SK-N-SH (cell line): ENCODE data around the gene GPC5. TPM values are rescaled to one million over a fixed set of nuclear protein-coding genes. Genes with fewer than 3 reads are reported as not detected.

Experiments
- CTCF ChIA-PET: fragments of 300-600, 350-600 bp; formaldehyde crosslinking; extraction: SDS; loops from one replicate; lab custom pipeline; 2021; lab: Yijun Ruan, JAX
- POLR2A ChIA-PET: fragments of 350-600 bp; sonication (Branson Sonifier 250); formaldehyde crosslinking; extraction: SDS; loops from one replicate; lab custom pipeline; 2020; ENCODE audit warnings: antibody characterized with exemption, inconsistent platforms; lab: Yijun Ruan, JAX
- DNase-seq: peaks from one replicate; pipeline ENCODE4 v3.0.0; 2012
- H2AFZ ChIP-seq: fragments of 200-600 bp; sonication (generic); 2 replicates; pipeline ENCODE4 v1.8.1; 2016; ENCODE audit warnings: antibody characterized with exemption, mild to moderate bottlenecking, low read depth
- H3F3A ChIP-seq: fragments of 200-600 bp; sonication (generic); replicated peaks from 2 replicates; pipeline ENCODE3; 2016; ENCODE audit warnings: antibody characterized with exemption, mild to moderate bottlenecking; ENCODE audit not compliant: insufficient read depth
- H3K27ac ChIP-seq, 2 experiments: fragments of 200-500 bp in 1 of 2; fragments of 200-600 bp in 1 of 2; sonication (Bioruptor generic) in 1 of 2; sonication (generic), shearing (Covaris generic) in 1 of 2; 2 replicates each; pipeline versions ENCODE4 v1.5.1 to v1.6.1; 2014 to 2016; ENCODE audit warnings: low read depth in 2 of 2, inconsistent platforms in 1 of 2, low read length in 1 of 2, mild to moderate bottlenecking in 1 of 2, mixed read lengths in 1 of 2
- H3K27me3 ChIP-seq: fragments of 200-600 bp; sonication (generic), shearing (Covaris generic); 2 replicates; pipeline ENCODE4 v1.6.1; 2016; ENCODE audit warnings: mixed run types; ENCODE audit not compliant: insufficient read depth
- H3K36me3 ChIP-seq, 2 experiments: fragments of 200-500 bp in 1 of 2; fragments of 200-600 bp in 1 of 2; sonication (Bioruptor generic) in 1 of 2; sonication (generic) in 1 of 2; replicated peaks in 1 of 2; 2 replicates each; pipeline versions ENCODE3 to v1.5.1; 2014 to 2016; ENCODE audit warnings: low read length in 1 of 2, mild to moderate bottlenecking in 1 of 2; ENCODE audit not compliant: insufficient read depth in 2 of 2, control insufficient read depth in 1 of 2
- H3K4me1 ChIP-seq, 2 experiments: fragments of 200-500 bp in 1 of 2; fragments of 200-600 bp in 1 of 2; sonication (Bioruptor generic) in 1 of 2; sonication (generic), shearing (Covaris generic) in 1 of 2; 2 replicates each; pipeline versions ENCODE4 v1.5.1 to v1.6.1; 2014 to 2016; ENCODE audit warnings: low read depth in 1 of 2, low read length in 1 of 2, mixed run types in 1 of 2; ENCODE audit not compliant: insufficient read depth in 2 of 2, control insufficient read depth in 1 of 2
- H3K4me2 ChIP-seq: fragments of 200-600 bp; sonication (generic), shearing (Covaris generic); 2 replicates; pipeline ENCODE4 v1.6.1; 2017; ENCODE audit warnings: mixed run types
- H3K4me3 ChIP-seq, 2 experiments: fragments of 200-500 bp in 1 of 2; fragments of 200-600 bp in 1 of 2; sonication (Bioruptor generic) in 1 of 2; sonication (generic), shearing (Covaris generic) in 1 of 2; 2 replicates each; pipeline versions ENCODE4 v1.5.1 to v1.8.1; 2014 to 2016; ENCODE audit warnings: low read depth in 2 of 2, inconsistent platforms in 1 of 2, low read length in 1 of 2, mild to moderate bottlenecking in 1 of 2, mixed read lengths in 1 of 2, moderate library complexity in 1 of 2
- H3K79me2 ChIP-seq: fragments of 200-600 bp; sonication (generic); 2 replicates; pipeline ENCODE4 v1.8.1; 2017; ENCODE audit warnings: mild to moderate bottlenecking; ENCODE audit not compliant: insufficient read depth
- H3K9ac ChIP-seq: fragments of 200-600 bp; sonication (generic); 2 replicates; pipeline ENCODE4 v1.6.1; 2017; ENCODE audit warnings: mixed run types
- H3K9me2 ChIP-seq: fragments of 200-600 bp; sonication (generic); 2 replicates; pipeline ENCODE4 v1.6.1; 2017; ENCODE audit warnings: mixed run types
- H3K9me3 ChIP-seq: fragments of 200-600 bp; sonication (generic); 2 replicates; pipeline ENCODE4 v1.6.1; 2017; ENCODE audit warnings: mixed run types, mild to moderate bottlenecking, moderate library complexity
- H4K20me1 ChIP-seq: fragments of 200-600 bp; sonication (generic); 2 replicates; pipeline ENCODE4 v1.6.1; 2017; ENCODE audit warnings: mild to moderate bottlenecking, mixed run types; ENCODE audit not compliant: insufficient read depth
- CHD2 ChIP-seq: fragments of 150-350 bp; IDR thresholded peaks from 2 replicates; pipeline ENCODE4 v1.6.1; 2018; ENCODE audit warnings: low read length; ENCODE audit not compliant: partially characterized antibody
- EP300 ChIP-seq, 2 experiments: IDR thresholded peaks; 2 replicates each; pipeline versions ENCODE4 v1.4.0 to v1.6.1; 2012; ENCODE audit warnings: borderline replicate concordance in 1 of 2, low read depth in 1 of 2, low read length in 1 of 2
- FOSL2 ChIP-seq: IDR thresholded peaks from 2 replicates; pipeline ENCODE4 v1.4.0; 2012; ENCODE audit warnings: low read depth, mild to moderate bottlenecking, moderate library complexity, borderline replicate concordance
- GABPA ChIP-seq: IDR thresholded peaks from 2 replicates; pipeline ENCODE4 v1.4.0; 2012; ENCODE audit warnings: low read depth, mild to moderate bottlenecking
- GATA2 ChIP-seq: sonication (generic); formaldehyde crosslinking; IDR thresholded peaks from 2 replicates; pipeline ENCODE4 v1.5.0; 2020; ENCODE audit warnings: mild to moderate bottlenecking, missing genetic modification reagents
- IRF3 ChIP-seq: fragments of 150-350 bp; IDR thresholded peaks from 2 replicates; pipeline ENCODE4 v1.6.1; 2016; ENCODE audit warnings: mild to moderate bottlenecking, low read depth, low read length
- JUND ChIP-seq: IDR thresholded peaks from 2 replicates; pipeline ENCODE4 v1.4.0; 2012
- MAX ChIP-seq: IDR thresholded peaks from 2 replicates; pipeline ENCODE4 v1.4.0; 2012; ENCODE audit warnings: low read depth
- MXI1 ChIP-seq: IDR thresholded peaks from 2 replicates; pipeline ENCODE4 v1.6.1; 2012; ENCODE audit warnings: mild to moderate bottlenecking, low read depth, low read length, improper control_type of control experiment
- POLR2AphosphoS5 ChIP-seq: IDR thresholded peaks from 2 replicates; pipeline ENCODE4 v1.6.1; 2012; ENCODE audit warnings: low read depth, low read length
- REST ChIP-seq: IDR thresholded peaks from 2 replicates; pipeline ENCODE4 v1.6.1; 2012; ENCODE audit warnings: mild to moderate bottlenecking, low read depth, low read length, moderate library complexity
- SIN3A ChIP-seq: IDR thresholded peaks from 2 replicates; pipeline ENCODE4 v1.6.1; 2012; ENCODE audit warnings: low read depth, mild to moderate bottlenecking, low read length, moderate library complexity, borderline replicate concordance
- TEAD4 ChIP-seq: IDR thresholded peaks from 2 replicates; pipeline ENCODE4 v1.4.0; 2012; ENCODE audit warnings: mild to moderate bottlenecking, borderline replicate concordance; ENCODE audit not compliant: insufficient read depth
- USF1 ChIP-seq: IDR thresholded peaks from 2 replicates; pipeline ENCODE4 v1.4.0; 2012; ENCODE audit warnings: low read depth, borderline replicate concordance
- YY1 ChIP-seq: IDR thresholded peaks from 2 replicates; pipeline ENCODE4 v1.4.0; 2012; ENCODE audit warnings: low read depth, mild to moderate bottlenecking
- ZBTB33 ChIP-seq: IDR thresholded peaks from 2 replicates; pipeline ENCODE4 v1.4.0; 2012; ENCODE audit warnings: low read depth, borderline replicate concordance
- WGBS: methylation state at CpG from one replicate; pipeline ENCODE4 v1.1.6; 2017; ENCODE audit warnings: low lambda C conversion rate; 5-methylcytosine and 5-hydroxymethylcytosine counted together
- polyA plus RNA-seq, 3 experiments: library from polyadenylated mRNA; depleted of rRNA; stranded (reverse); fragments of >200 nt; gene quantifications; 2 replicates each; pipeline ENCODE4 v1.2.3, GENCODE V29; 2012

GPC5 gene
- polyA plus RNA-seq, 1 of the 3 experiments (the other 2 are of a cell fraction): 0.03 TPM

GRCh38 chr13:91553584-91553983 lies 155.2 kb downstream of the GPC5 start:
- H3K4me1 ChIP-seq: no peaks in the 10 kb centered on the region
- ChIA-PET POLR2A (no interaction called here), CTCF (no interaction called here)
- H3K4me2 ChIP-seq: no peak overlapping the region
- 34% methylated on average over 2 of the region's 2 CpGs for WGBS
- no peak for TF ChIP-seq FOSL2
- no peak for TF ChIP-seq MAX
- no peak for TF ChIP-seq CHD2
- no peaks in the 10 kb centered on the region for H3K9me2 ChIP-seq
- H3K4me3 ChIP-seq: no peak overlapping the region
- H3K9ac ChIP-seq: no peak overlapping the region
- no peak overlapping the region for H2AFZ ChIP-seq
- DNase-seq: no peak
- no peaks in the 10 kb centered on the region for H3K79me2 ChIP-seq
- no peak overlapping the region for H3K27ac ChIP-seq
- no peaks in the 10 kb centered on the region for H3F3A ChIP-seq
- no peaks in the 10 kb centered on the region for H3K36me3 ChIP-seq
- no peaks in the 10 kb centered on the region for H3K9me3 ChIP-seq
- no peaks in the 10 kb centered on the region for H4K20me1 ChIP-seq
- no peaks in the 10 kb centered on the region for H3K27me3 ChIP-seq

GRCh38 chr13:91554101-91554500 lies 155.7 kb downstream of the GPC5 start:
- no peak for DNase-seq
- no peak for TF ChIP-seq CHD2
- no peak for TF ChIP-seq SIN3A
- no peak for TF ChIP-seq TEAD4
- no peak for TF ChIP-seq GATA2 (CRISPR knock-in tag)
- TF ChIP-seq REST: no peak
- TF ChIP-seq YY1: no peak
- TF ChIP-seq ZBTB33: no peak
- no peak for TF ChIP-seq MXI1
- TF ChIP-seq IRF3: no peak
- no peak for TF ChIP-seq USF1
- TF ChIP-seq EP300 (IDR thresholded peaks at IDR 0.05; ENCODE audit: borderline replicate concordance in 1 of 2, low read depth in 1 of 2, low read length in 1 of 2): no peak
- TF ChIP-seq POLR2AphosphoS5: no peak
- no peak for TF ChIP-seq GABPA
- TF ChIP-seq JUND: no peak
- H3K4me2 ChIP-seq: no peak overlapping the region
- POLR2A ChIA-PET: no interaction called here
- H3K9me2 ChIP-seq: no peaks in the 10 kb centered on the region
- no peak overlapping the region for H3K9ac ChIP-seq
- no peaks in the 10 kb centered on the region for H3K36me3 ChIP-seq
- H3K4me1 ChIP-seq: no peaks in the 10 kb centered on the region
- H3K79me2 ChIP-seq: no peaks in the 10 kb centered on the region
- CTCF ChIA-PET: no interaction called here
- no peaks in the 10 kb centered on the region for H3F3A ChIP-seq
- H2AFZ ChIP-seq: no peak overlapping the region
- no peaks in the 10 kb centered on the region for H3K9me3 ChIP-seq
- no peak overlapping the region for H3K27ac ChIP-seq
- H3K4me3 ChIP-seq: no peak overlapping the region
- no peaks in the 10 kb centered on the region for H4K20me1 ChIP-seq
- H3K27me3 ChIP-seq: no peaks in the 10 kb centered on the region
- 15% methylated on average over 1 of the region's 1 CpG for WGBS
